DOHH2 (cell line): ENCODE measurements around the gene GOLGA5.

Source experiments
- H3F3A ChIP-seq: fragments of 200-600 bp; sonication (generic), shearing (Covaris generic); 2 replicates; pipeline ENCODE4 v1.6.0; 2016; ENCODE audit warnings: antibody characterized with exemption, mild to moderate bottlenecking; ENCODE audit not compliant: control insufficient read depth, insufficient read depth
- H3K27ac ChIP-seq: fragments of 200-600 bp; sonication (generic); 2 replicates; pipeline ENCODE4 v1.5.1; 2014; ENCODE audit warnings: low read depth, mild to moderate bottlenecking, low read length, moderate library complexity
- H3K27me3 ChIP-seq: fragments of 200-600 bp; sonication (generic); 2 replicates; pipeline ENCODE4 v1.6.1; 2014; ENCODE audit warnings: mild to moderate bottlenecking, low read length, mixed read lengths; ENCODE audit not compliant: control insufficient read depth
- H3K36me3 ChIP-seq: fragments of 200-600 bp; sonication (generic); 2 replicates; pipeline ENCODE4 v1.6.1; 2014; ENCODE audit warnings: mild to moderate bottlenecking, low read length, moderate library complexity, mixed read lengths; ENCODE audit not compliant: control insufficient read depth
- H3K4me1 ChIP-seq: fragments of 200-600 bp; sonication (generic); 2 replicates; pipeline ENCODE4 v1.6.1; 2014; ENCODE audit warnings: mild to moderate bottlenecking, low read length, mixed read lengths; ENCODE audit not compliant: control insufficient read depth
- H3K4me2 ChIP-seq: fragments of 200-600 bp; sonication (generic); 2 replicates; pipeline ENCODE4 v1.6.0; 2014; ENCODE audit warnings: mild to moderate bottlenecking, low read length, moderate library complexity
- H3K4me3 ChIP-seq: fragments of 200-600 bp; sonication (generic); 2 replicates; pipeline ENCODE4 v1.5.1; 2014; ENCODE audit warnings: mild to moderate bottlenecking, low read length, mixed read lengths
- H3K79me2 ChIP-seq: fragments of 200-600 bp; sonication (generic); 2 replicates; pipeline ENCODE4 v1.6.1; 2014; ENCODE audit warnings: mild to moderate bottlenecking, low read length, mixed read lengths; ENCODE audit not compliant: control insufficient read depth
- H3K9me2 ChIP-seq: fragments of 200-600 bp; sonication (generic); replicated peaks from 2 replicates; pipeline ENCODE4 v1.6.1; 2014; ENCODE audit warnings: mild to moderate bottlenecking, low read length, mixed read lengths; ENCODE audit not compliant: control insufficient read depth
- H3K9me3 ChIP-seq: fragments of 200-600 bp; sonication (generic); 2 replicates; pipeline ENCODE4 v1.6.1; 2014; ENCODE audit warnings: antibody characterized with exemption, low read length, mixed read lengths; ENCODE audit not compliant: control insufficient read depth, insufficient read depth
- H4K20me1 ChIP-seq: fragments of 200-600 bp; sonication (generic); 2 replicates; pipeline ENCODE4 v1.6.0; 2014; ENCODE audit warnings: low read depth, mild to moderate bottlenecking, antibody characterized with exemption, low read length, moderate library complexity; ENCODE audit not compliant: control insufficient read depth, insufficient read depth
- EZH2phosphoT487 ChIP-seq: fragments of 200-600 bp; sonication (generic); IDR thresholded peaks from 2 replicates; pipeline ENCODE4 v1.6.1; 2017; ENCODE audit warnings: borderline replicate concordance, mild to moderate bottlenecking, antibody characterized with exemption, low read length, moderate library complexity, mixed read lengths
- TF ChIP-seq, protein P1 (sequence below): fragments of 200-600 bp; sonication (generic); IDR thresholded peaks from one replicate; pipeline ENCODE4 v1.5.1; 2014; ENCODE audit warnings: antibody characterized with exemption, mild to moderate bottlenecking, low read depth, low read length; ENCODE audit not compliant: poor library complexity, severe bottlenecking

Gene GOLGA5

DNA sequence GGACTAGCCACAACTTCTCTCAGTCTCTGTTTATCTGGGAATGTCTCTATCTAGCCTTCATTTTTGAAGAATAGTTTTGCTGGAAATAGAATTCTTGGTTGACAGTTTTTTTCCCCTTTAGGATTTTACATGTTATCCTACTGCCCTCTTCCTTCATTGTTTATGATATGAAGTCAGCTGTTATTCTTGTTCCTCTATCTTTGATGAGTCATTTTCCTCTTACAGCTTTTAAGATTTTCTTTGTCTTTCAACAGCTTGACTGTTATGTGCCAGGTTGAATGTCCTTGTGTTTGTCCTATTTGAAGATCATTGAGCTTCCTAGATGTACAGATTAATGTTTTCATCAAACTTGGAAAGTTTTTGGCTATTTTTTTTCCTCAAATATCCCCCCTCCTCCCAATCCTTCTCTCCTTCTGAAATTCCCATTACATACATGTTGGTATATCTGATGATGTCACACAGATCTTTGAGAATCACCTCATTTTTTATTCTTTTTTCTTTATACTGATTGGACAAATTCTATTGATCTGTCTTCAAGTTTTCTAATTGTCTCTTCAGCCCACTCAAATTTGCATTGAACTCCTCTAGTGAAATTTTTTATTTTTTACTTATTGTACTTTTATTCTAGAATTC lies 4.5 kb upstream of the GOLGA5 start:
- Histone ChIP-seq H3K9me2 (no peaks in the 10 kb centered on the region), H3K79me2 (peaks cover 4% of the 10 kb centered on the region), H3K9me3 (peaks cover 29% of the 10 kb centered on the region), H3K4me2 (no peak overlapping the region), H3K4me1 (peaks cover 17% of the 10 kb centered on the region), H3K27me3 (no peaks in the 10 kb centered on the region), H3K27ac (no peak overlapping the region), H3K4me3 (no peak overlapping the region), H3K36me3 (peaks cover 8% of the 10 kb centered on the region), H4K20me1 (no peaks in the 10 kb centered on the region), H3F3A (no peaks in the 10 kb centered on the region)
- no peak for TF ChIP-seq EZH2phosphoT487
- TF ChIP-seq, protein P1, sequence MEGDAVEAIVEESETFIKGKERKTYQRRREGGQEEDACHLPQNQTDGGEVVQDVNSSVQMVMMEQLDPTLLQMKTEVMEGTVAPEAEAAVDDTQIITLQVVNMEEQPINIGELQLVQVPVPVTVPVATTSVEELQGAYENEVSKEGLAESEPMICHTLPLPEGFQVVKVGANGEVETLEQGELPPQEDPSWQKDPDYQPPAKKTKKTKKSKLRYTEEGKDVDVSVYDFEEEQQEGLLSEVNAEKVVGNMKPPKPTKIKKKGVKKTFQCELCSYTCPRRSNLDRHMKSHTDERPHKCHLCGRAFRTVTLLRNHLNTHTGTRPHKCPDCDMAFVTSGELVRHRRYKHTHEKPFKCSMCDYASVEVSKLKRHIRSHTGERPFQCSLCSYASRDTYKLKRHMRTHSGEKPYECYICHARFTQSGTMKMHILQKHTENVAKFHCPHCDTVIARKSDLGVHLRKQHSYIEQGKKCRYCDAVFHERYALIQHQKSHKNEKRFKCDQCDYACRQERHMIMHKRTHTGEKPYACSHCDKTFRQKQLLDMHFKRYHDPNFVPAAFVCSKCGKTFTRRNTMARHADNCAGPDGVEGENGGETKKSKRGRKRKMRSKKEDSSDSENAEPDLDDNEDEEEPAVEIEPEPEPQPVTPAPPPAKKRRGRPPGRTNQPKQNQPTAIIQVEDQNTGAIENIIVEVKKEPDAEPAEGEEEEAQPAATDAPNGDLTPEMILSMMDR: no peak

DNA sequence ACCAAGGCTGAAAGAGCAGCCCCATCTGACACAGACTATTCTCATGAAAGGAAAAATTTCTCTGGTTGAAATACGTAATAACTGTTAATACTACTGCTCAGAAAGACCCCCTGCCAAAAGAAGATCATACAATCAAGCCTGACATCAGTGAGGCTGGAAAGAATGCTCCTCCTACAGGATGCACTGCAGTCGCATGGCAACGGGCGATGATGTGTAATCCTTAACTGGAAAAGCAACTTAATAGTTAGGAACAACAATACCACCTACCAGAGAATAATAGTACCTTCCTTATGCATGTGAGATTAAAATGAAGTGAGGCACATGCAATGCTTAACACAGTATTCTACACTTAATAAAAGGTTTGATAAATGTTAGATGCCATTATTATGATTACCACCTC lies 1.2 kb upstream of the GOLGA5 start:
- no peak overlapping the region for H3K4me2 ChIP-seq

DNA sequence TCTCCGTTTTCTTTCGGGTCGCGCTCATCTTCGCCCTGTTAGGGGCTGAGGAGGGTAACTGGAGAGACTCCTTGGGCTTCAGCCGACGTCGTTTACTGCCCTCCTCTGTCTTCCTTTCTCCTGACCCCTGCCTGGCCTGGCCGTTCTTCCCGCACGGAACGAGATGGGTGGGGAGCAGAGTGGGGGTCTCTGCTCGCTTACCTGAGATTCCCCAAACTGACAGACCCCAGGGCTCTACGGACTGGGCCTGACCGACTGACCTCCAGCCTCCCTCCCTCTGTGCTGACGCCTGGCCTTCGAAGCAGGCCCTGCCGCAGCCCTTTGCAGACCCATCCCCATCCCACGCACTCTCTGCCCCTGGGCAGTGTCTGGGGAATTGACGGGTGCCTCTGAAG lies 439 bp downstream of the GOLGA5 start:
- H4K20me1 ChIP-seq: no peaks in the 10 kb centered on the region
- H3K27ac ChIP-seq: 0 out of 2 replicates have a peak overlapping the region, but pooled peaks have one; percentile 18
- H3K27me3 ChIP-seq: no peaks in the 10 kb centered on the region
- H3K4me3 ChIP-seq: peak overlapping the region; percentile 92
- peaks cover 23% of the 10 kb centered on the region for H3K4me1 ChIP-seq
- H3K79me2 ChIP-seq: peaks cover 43% of the 10 kb centered on the region
- H3K9me2 ChIP-seq: no peaks in the 10 kb centered on the region
- H3K36me3 ChIP-seq: peaks cover 29% of the 10 kb centered on the region
- H3K4me2 ChIP-seq: peak overlapping the region; percentile 72
- H3F3A ChIP-seq: no peaks in the 10 kb centered on the region
- peaks cover 18% of the 10 kb centered on the region for H3K9me3 ChIP-seq
- no peak for TF ChIP-seq EZH2phosphoT487
- TF ChIP-seq, protein P1: no peak

More for the DNA sequence above, 1.2 kb upstream of the GOLGA5 start:
- TF ChIP-seq, protein P1: no peak
- TF ChIP-seq EZH2phosphoT487: no peak
- Histone ChIP-seq H3F3A (no peaks in the 10 kb centered on the region), H4K20me1 (no peaks in the 10 kb centered on the region), H3K4me3 (no peak overlapping the region), H3K27ac (no peak overlapping the region), H3K9me2 (no peaks in the 10 kb centered on the region), H3K9me3 (peaks cover 29% of the 10 kb centered on the region), H3K36me3 (peaks cover 20% of the 10 kb centered on the region), H3K4me1 (peaks cover 32% of the 10 kb centered on the region), H3K79me2 (peaks cover 33% of the 10 kb centered on the region), H3K27me3 (no peaks in the 10 kb centered on the region)
